Endothelial cell of hepatic sinusoid (primary cell): ENCODE results near the gene JPH4.
"Not testable (repeated sequence)": the region's sequence is repeated elsewhere in the genome, so short reads cannot be mapped to it uniquely, and the experiment has no call there.

Source experiments
- in situ Hi-C: cut with HindIII; loops from 2 replicates; pipeline ENCODE4 v1.10.0; 2017; ENCODE audit warnings: low sequenced_read_pairs

The JPH4 gene

DNA sequence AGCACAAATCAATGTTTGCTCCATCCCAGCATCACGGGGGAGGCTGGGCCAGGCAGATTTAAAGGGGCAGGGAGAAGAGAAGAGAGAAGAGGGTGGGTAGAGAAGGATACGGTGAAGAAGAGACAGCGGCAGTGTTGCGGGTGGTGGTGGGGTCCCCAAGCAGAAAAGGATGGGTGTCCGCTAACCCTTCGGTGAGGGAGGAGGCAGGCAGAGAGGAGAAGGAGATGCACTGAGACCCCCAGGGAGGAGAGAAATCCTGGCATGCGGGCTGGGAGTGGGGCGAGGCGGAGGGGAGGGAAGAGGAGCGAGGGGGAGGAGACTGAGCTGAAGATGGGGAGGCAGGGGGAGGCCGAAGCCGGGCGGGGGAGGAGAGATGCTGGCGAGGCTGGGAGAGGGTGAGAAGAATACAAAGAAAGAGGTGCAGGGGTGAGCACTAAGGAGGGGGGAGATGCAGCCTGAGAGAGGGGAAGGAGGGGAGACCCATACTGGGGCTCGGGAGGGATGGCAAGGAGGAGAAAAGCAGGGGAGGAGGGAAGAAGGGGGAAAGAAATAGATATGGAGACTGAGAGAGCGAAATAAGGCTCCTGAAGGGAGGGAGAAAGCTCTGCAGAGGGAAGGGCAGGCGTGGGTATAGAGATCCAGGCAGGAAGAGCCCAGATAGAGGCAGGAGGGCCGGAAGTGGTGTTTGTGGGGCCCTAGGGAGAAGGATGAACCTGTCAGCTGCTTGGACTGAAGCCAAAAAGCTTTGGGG is at the start of gene JPH4:
JPH4 (minus strand) TSS at position 231 of the 751 bp plus-strand sequence. CDS start 1,337 bp downstream, outside the sequence.
- in situ Hi-C loops: no loop called here

DNA sequence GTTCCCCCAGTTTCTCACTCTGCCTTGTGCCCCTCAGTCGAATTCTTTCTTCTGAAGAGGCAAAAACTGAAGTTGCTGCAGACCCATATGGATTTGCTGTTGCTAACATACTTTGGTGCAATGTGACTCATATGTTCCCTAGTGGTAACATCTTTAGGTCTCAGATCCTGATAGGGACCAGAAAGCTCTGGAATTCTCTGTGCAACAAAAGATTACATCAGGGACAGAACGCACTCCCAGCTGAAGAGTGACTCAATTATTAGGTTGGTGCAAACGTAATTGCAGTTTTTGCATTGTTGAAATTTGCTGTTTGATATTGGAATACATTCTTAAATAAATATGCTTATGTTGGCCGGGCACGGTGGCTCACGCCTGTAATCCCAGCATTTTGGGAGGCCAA is 49.4 kb upstream of the JPH4 start:
- in situ Hi-C loops: no loop called here

DNA sequence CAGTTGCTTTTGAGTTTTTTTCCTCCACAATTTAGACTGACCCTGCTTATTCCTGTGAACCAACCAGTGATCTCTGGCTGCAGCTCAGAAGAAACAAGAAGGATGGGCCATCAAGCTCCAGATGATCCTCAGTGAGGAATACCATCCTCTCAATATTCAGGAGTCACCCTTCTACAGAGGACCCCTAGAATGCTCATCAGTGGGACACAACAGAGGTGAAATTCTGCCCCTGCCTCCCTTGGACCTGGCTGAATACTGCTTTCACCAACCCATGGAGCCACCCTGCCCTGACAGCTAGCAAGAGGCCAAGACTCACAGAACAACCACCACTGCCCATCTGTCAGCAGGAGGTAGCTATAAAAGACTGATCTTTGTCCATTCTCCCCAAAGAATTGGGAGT is 48.4 kb upstream of the JPH4 start:
- in situ Hi-C loops: no loop called here

DNA sequence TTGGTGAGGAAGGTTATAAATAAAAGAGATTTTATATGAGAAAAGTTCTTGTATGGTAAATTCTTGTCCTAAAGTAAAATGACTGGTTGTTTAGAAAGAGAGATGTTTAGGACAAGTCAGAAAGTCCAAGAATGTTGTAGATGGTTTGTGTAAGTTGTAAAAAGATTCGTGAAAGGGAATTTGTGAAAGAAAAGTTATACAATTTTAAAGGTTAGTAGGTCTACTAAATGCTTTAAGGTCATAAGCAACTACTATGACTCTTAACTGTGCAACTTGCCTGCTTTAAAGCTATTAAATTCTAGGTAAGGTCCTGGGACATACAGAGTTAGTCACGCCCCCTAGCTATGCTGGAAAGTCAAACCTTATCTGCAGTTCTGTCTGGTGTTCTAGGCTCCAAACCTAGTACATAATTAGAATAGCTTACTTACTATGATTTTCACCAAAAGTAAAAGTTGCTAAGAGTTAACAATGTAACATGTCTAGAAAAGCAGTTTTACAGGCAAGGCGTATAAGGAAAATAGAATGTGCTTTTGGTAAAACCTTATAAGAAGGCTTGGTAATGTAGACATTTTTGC is 46.3 kb upstream of the JPH4 start:
- in situ Hi-C loops: no loop called here

DNA sequence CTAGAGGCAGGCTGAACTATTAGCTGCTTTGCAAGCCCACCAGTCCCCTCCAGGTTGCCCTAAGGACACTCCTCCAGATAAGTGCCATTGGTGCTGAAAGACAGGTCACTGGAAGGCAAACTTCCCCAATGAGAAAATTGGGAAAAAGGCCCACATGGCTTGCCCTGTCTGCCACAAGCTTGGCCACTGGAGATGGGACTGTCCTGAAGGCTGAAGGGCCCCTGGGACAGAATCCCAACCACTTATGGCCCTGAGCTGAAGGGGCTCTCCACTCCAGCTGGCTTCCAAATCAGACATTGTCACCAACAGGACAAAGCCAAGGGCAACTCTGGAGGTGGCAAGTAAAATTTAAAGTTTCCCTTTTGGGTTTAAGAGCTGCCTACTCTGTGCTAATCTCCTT is 45.4 kb upstream of the JPH4 start:
- in situ Hi-C loops: no loop called here

DNA sequence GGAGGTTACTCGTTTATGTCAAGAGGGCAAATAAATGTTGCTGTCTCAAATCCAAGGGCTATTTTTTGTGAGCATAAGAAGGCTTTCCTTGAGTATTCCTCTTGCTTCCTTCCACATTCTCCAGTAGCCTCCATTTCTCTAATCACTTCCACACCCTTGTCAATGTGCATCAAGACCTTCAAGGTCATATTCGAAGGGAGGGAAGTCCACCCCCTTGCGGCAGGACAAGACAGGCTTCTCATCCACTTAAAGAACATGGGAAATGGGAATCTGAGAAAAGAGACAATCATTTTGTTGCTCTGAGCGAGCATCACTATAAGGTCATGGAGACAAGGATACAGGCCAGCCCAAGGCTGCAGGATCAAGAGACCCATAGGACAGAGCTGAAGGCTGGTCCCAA is 44.4 kb upstream of the JPH4 start:
- in situ Hi-C loops: no loop called here

DNA sequence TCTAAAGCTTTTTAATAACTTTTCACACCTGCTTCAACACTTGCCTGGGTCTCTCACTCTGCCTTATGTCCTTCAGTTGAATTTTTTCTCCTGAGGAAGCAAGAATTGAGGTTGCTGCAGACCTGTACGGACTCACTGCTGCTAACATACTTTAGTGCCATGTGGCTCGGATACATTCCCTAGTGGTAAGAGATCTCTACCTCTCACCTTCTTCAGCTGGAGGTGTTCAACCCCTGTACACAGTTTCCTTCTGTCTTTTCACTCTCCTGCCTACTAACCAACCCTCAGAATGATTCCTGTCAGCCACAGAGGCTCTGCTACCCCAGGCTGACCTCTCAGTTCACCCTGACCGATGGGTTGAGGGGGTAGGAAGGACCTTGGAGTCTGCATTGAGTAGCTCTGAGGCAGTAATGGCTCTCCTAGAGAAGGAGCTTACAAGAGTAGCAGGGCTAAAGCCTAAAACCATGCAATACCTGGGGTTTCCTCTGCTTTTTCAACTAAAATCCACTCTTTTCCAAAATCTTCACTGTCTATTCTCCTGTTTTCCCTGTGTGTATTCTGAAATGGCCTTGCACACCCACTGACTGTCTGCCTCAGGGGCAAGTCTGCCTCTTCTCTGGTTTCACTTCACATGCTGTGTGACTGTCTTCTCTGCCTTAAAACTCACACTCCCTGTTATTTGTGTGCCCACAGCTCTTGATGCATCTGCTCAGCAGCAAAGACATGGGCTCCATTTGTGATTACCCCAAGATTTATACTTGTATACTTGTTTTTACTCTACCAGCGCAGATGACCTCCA is 43.5 kb upstream of the JPH4 start:
- in situ Hi-C loops: no loop called here

DNA sequence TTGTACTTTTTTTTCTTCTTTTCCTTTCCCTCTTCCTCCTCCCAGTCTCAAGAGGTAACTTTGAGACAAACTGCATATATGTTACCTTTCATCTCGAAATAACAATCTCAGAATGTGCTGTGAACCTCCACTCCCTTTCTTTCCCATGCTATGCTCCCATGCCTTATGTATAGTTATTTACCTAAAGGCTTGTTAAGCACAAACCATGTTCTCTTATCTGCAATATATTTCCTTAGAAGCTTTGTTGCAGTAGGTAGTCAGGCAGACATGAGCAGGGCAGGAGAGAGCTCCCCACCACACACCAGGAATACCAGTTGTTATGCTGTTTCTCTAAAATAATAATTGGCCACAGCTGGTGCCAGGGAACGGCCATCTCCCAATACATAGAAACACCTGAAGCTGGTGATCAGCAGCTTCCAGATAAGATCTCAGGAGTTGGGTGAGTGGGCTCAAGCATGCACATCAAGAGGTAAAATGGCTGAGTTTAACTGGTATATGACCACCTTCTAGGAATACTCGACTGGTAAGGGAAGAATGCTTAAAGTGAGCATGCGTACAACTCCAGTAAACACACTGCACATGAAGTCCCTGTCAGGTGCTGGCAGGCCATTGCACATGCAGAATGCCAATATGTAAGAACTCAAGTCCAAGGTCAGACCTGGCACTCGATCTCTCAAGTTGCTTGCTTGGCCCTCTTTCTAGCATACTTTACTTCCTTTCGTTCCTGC is 42.8 kb upstream of the JPH4 start:
- in situ Hi-C loops: no loop called here

DNA sequence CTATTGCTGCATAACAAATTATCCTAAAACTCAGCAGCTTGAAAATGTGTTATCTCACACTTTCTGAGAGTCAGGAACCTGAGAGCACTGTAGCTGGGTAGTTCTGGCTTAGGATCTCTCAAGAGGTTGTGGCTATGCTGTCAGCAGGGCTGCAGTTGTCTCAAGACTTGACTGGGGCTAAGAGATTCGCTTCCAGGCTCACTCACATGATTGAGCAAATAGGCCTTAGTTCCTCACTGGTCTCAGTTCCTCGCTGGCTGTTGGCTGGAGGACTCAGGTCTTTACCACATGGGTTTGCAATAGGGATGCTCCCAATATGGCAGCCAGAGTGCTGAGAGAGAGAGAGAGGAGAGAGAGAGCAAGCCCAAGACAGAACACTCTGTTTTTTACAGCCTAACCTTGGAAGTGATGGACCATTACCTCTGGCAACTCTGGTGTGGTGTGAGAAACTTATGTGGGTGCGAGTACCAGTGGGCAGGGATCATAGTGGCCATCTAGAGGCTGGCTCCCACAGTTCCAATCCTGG is 41.6 kb upstream of the JPH4 start:
- in situ Hi-C loops: no loop called here

DNA sequence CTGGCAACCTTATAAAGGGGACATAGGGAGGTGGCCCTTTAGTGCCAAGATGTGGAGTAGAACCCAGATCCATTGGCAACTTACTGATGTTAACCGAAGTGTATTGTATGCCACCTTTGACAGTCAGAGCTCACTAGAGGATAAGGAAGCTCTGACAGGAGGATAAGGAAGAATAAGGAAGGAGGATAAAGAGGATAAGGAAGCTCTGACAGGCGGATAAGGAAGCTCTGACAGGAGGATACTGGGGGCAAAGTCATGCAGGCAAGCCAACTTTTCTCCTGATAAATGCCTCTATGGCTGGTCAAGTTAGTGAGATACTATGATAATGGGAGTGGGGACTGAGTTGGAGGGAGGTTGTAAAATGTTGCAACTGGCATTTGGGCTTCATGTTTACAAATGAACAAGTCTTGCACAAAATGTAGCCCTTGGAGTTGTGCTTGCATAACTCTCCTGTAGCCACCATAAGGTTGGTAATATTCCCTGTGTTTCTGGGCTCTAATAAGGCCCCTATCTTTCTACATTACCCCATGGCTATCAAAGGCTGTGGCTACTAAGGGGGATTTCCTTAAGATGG is 39.9 kb upstream of the JPH4 start:
- in situ Hi-C loops: no loop called here

DNA sequence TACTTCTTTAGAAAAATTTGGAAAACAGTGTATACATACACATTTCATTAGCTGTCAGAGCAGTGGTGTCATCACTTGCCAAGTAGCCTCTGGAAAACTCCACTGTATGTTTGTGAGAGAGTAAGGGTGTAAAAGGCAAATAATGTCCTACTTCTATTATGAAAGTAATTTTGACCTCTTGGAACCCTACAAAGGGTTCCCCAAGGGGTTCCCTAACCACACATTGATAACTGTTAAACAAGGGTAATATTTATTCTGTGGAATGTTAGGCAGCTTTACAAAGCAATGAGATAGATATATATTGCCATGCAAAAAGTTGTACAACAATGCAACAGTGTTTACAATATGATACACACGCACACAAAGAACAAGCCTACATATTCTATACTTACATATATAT is 38.9 kb upstream of the JPH4 start:
- in situ Hi-C loops: no loop called here

DNA sequence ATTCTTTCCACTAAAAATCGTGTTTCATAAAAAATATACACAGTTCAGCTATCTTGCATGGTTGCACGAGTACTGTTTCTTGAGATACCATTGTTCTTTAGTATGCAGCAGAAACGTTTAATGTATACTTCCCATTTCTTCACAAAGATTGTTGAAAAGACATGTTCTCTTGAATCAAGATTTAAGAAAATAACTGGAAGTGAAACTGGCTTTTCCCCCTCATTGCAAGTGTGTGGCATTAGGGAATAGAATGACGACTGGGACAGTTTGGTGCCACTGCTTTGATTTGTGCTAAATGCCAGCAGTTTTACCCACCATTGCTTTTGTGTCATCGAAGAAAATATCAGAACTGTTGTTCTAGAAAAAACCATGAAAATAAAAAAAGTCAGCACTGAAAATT is 37.3 kb upstream of the JPH4 start:
- in situ Hi-C loops: no loop called here

DNA sequence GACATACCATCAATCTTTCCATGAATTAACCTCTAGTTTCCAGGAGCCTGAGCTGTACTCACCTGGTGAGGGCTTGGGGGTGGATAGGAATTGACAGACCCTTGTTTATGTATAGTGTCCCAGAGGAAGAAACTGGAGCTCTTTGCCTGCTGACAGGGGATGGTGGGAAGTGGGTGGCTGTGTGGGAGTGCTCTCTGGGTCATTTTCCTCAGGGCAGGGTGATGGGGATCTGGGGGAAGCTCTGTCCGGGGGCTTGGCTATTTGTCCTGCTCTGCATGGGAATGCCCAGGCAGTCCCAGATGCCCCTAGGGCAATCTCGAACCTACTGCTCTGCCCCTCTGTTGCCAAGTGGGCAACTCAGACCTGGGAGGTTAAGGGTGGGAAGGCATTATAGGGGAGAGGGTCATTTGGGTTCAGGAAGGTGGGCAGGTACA is 35.8 kb upstream of the JPH4 start:
- in situ Hi-C loops: no loop called here

DNA sequence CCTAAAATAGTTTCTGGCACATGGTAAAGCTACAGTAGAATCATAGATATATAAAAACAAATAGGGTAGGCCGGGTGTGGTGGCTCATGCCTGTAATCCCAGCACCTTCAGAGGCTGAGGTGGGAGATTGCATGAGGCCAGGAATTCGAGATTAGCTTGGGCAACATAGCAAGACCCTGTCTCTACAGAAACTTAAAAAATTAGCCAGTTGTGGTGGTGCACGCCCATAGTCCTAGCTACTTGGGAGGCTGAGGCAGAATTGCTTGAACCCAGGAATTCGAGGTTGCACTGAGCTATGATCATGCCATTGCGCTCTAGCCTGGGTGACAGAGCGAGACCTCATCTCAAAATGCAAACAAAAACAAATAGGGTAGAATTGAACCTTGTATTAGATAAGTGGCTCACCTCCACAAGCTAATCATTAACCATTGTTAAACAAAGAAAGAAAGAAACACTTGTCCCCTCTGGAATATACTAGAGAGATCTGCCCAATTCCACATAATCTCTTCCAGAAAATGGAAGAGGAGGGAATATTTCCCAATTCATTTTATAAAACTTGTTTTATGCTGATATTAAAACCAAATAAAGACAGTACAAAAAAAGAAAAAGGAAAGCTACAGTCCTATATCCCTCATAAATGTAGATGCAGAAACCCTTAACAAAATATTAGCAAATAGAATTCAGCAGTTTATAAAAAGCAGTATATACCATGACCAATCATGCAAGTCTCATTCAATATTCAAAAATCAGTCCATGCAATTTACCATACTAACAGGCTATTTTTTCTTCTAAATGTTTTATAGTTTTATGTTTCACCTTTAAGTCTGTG is 34.9 kb upstream of the JPH4 start:
- in situ Hi-C loops: no loop called here

DNA sequence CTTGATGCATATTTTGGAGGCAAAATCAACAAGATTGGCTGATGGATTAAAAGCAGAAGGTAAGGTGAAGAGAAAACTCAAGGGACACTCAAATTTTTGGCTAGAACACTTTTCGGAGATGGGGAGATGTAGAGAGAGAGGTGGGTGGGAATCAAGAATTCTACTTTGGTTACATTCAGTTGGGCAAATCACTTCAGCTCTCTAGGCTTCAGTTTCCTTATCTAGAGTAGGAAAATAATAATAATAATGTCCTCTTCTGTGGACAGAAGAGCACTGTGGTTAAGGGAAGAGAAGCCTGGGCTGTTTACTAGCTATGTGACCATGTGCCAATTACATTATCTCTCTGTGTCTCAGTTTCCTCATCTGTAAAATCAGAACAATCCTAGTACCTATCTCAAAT is 34.2 kb upstream of the JPH4 start:
- in situ Hi-C loops: no loop called here

DNA sequence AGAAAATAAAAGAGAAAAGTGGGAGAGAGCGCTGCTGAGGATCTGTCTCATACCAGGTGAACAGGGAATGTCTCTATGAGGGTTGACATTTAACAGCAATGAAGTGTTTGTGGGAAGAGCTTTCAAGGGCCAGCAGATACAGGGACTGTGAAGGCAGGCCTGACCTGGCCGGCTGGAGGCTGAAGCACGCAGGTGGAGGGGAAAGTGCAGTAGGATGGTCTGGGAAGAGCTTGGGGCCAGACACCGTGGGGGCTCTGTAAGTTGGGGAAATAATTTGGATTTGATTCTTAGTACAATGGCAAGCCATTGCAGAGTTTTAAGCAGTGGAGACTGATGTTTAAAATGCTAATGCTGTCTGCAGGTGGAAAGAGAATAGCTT is 33.8 kb upstream of the JPH4 start:
- in situ Hi-C loops: no loop called here

DNA sequence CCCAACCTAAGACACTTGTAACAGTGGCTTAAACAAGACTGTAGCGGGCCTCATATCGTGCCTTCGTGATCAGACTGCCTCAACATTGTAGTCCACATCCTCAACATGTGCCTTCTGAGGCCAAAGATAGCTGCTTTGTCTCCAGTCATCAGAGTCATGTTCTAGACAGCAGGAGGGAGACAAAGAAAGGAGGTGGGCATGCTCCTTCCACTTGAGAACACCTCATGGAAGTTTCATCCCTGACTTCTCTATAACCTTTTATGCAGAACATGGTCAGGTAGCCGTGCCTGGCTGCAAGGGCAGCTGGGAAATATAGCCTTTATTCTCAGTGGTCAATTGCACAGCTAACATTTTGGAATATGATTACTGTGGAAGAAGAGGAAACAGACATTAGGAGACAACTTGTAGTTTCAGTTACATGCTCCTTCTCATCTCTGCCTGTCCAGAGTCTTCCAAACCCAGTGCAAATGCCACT is 32.3 kb upstream of the JPH4 start:
- in situ Hi-C loops: no loop called here

DNA sequence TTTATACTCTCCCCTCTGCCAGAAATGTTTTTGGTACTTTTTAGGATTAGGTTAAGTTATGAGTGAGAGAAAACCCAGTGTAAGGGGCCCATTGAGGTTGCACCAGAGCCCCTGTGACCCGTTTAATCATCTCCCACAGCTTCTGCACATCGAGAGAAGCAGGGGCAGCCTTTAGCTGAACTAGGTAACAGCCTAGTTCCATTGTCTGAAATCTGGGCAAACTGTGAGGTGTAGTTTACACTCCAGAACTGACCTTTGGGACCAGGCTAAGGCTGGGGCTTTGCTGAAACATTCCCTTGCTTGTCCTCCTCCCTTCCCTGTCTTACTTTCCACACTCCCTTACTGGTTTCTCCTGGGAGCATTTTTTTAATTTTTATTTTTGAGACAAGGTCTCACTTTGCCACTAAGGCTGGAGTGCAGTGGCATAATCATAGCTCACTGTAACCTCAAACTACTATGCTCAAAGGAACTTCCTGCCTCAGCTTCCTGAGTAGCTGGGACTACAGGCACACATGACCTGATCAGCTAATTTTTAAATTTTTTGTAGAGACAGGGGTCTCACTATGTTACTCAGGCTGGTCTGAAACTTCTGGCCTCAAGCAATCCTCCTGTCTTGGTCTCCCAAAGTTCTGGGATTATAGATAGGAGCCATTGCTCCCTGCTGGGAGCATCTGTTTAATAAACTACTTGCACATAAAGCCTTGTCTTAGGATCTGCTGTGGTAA is 31.7 kb upstream of the JPH4 start:
- in situ Hi-C loops: no loop called here

DNA sequence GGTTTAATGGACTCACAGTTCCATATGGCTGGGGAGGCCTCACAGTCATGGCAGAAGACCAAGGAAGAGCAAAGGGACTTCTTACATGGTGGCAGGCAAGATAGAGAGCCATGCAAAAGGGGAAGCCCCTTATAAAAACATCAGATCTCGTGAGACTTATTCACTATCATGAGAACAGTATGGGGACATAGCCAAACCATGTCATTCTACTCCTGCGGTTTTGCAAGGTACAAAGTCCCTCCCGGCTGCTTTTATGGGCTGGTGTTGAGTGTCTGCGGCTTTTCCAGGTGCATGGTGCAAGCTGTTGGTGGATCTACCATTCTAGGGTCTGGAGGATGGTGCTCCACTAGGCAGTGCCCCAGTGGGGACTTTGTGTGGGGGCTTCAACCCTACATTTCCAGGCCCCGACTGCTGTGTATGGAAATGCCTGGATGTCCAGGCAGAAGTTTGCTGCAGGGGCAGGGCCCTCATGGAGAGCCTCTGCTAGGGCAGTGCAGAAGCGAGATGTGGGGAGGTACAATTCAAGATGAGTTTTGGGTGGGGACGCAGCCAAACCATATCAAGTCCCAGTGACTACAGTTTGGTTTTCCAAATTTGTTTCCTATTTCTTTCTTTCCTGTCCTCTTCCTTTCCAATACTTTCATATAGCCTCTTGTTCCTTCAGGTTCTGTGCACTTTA is 31.0 kb upstream of the JPH4 start:
- in situ Hi-C loops: not testable (repeated sequence)
